ENCODE measurements around the gene MARS1. TPM values are rescaled to one million over a fixed set of nuclear protein-coding genes. Genes with fewer than 3 reads are reported as not detected.

The MARS1 gene
- total RNA-seq, 2 donors from 2014 or later, result 90.3 to 195 TPM

- Histone ChIP-seq H3K27me3 (peaks cover 5% of the 10 kb centered on the region), H3K4me3 (peak overlapping the region; percentile 52), H3K27ac (peak overlapping the region; percentile 58), H3K4me1 (peaks cover 7% of the 10 kb centered on the region), H3K9ac (ENCODE audit: low read depth in 2 of 2, low read length in 2 of 2) (peak overlapping the region in 1 of 2 donors; percentile 84), H3K36me3 (no peaks in the 10 kb centered on the region), H3K9me3 (no peaks in the 10 kb centered on the region)
- TF ChIP-seq, protein P1, sequence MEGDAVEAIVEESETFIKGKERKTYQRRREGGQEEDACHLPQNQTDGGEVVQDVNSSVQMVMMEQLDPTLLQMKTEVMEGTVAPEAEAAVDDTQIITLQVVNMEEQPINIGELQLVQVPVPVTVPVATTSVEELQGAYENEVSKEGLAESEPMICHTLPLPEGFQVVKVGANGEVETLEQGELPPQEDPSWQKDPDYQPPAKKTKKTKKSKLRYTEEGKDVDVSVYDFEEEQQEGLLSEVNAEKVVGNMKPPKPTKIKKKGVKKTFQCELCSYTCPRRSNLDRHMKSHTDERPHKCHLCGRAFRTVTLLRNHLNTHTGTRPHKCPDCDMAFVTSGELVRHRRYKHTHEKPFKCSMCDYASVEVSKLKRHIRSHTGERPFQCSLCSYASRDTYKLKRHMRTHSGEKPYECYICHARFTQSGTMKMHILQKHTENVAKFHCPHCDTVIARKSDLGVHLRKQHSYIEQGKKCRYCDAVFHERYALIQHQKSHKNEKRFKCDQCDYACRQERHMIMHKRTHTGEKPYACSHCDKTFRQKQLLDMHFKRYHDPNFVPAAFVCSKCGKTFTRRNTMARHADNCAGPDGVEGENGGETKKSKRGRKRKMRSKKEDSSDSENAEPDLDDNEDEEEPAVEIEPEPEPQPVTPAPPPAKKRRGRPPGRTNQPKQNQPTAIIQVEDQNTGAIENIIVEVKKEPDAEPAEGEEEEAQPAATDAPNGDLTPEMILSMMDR (IDR thresholded peaks at IDR 0.05), result peak; percentile 89
- intact Hi-C loops (cut with DNase I), result loop anchor here (5.0 kb wide), 1 partner anchor 160 kb away; no protein-coding TSS in a partner anchor
- DNase-seq, result peak; percentile 92
Measured at GRCh38 chr12:57462251-57462911, 25.5 kb upstream of the MARS1 start.

GRCh38 chr12:57462912-57463253 lies 25.0 kb upstream of the MARS1 start:
- Histone ChIP-seq H3K27ac (peak overlapping the region; percentile 58), H3K4me1 (peaks cover 7% of the 10 kb centered on the region), H3K9me3 (no peaks in the 10 kb centered on the region), H3K27me3 (peaks cover 5% of the 10 kb centered on the region), H3K4me3 (peak overlapping the region; percentile 52), H3K9ac (ENCODE audit: low read depth in 2 of 2, low read length in 2 of 2) (peak overlapping the region in 1 of 2 donors; percentile 52), H3K36me3 (no peaks in the 10 kb centered on the region)
- DNase-seq, result no peak
- TF ChIP-seq, protein P1 (IDR thresholded peaks at IDR 0.05), result no peak
- intact Hi-C loops (cut with DNase I), result loop anchor here (5.0 kb wide), 1 partner anchor 159 kb away; no protein-coding TSS in a partner anchor

GRCh38 chr12:57464569-57464968 lies 23.3 kb upstream of the MARS1 start:
- no peak for DNase-seq
- Histone ChIP-seq H3K27ac (no peak overlapping the region), H3K4me1 (peaks cover 7% of the 10 kb centered on the region), H3K36me3 (no peaks in the 10 kb centered on the region), H3K9me3 (no peaks in the 10 kb centered on the region), H3K9ac (ENCODE audit: low read depth in 2 of 2, low read length in 2 of 2) (no peak overlapping the region), H3K4me3 (no peak overlapping the region), H3K27me3 (peaks cover 5% of the 10 kb centered on the region)
- TF ChIP-seq, protein P1 (IDR thresholded peaks at IDR 0.05), result no peak
- intact Hi-C loops (cut with DNase I), result loop anchor here (5.0 kb wide), 1 partner anchor 158 kb away; no protein-coding TSS in a partner anchor

- Histone ChIP-seq H3K27ac (no peak overlapping the region), H3K9me3 (no peaks in the 10 kb centered on the region), H3K4me3 (no peak overlapping the region), H3K36me3 (no peaks in the 10 kb centered on the region), H3K9ac (ENCODE audit: low read depth in 2 of 2, low read length in 2 of 2) (no peak overlapping the region), H3K27me3 (peaks cover 5% of the 10 kb centered on the region), H3K4me1 (peaks cover 7% of the 10 kb centered on the region)
- no peak for DNase-seq
- intact Hi-C loops (cut with DNase I), result no loop called here
- TF ChIP-seq, protein P1 (IDR thresholded peaks at IDR 0.05), result no peak
Measured at GRCh38 chr12:57465030-57465746, 22.7 kb upstream of the MARS1 start.

DNA sequence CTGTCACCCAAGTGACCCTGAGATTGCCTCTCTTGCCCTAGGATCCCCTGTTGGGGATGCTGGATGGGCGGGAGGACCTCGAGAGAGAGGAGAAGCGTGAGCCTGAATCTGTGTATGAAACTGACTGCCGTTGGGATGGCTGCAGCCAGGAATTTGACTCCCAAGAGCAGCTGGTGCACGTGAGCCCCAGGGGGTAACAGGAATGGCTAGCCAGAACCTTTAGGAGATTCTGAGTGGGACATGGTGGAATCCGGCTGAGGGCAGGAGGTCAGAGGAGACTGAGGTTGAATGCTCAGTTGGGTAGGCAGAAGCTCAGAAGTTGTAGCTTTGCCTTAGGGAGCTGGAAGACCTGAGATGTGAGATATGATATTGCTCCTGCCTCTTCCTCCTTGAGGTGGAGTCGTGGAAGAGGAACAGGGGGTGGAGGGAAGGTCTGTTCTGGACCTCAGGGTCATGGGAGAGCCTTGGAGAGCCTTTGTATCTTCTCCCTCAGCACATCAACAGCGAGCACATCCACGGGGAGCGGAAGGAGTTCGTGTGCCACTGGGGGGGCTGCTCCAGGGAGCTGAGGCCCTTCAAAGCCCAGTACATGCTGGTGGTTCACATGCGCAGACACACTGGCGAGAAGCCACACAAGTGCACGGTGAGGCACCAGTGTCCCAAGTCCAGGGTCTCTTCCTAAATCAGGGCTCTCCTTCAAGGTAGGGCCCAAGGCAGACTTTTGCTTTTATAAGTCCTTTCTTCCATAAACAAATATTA lies 21.9 kb upstream of the MARS1 start:
- H3K9ac ChIP-seq (ENCODE audit: low read depth in 2 of 2, low read length in 2 of 2), result no peak overlapping the region
- DNase-seq, result no peak
- intact Hi-C loops (cut with DNase I), result no loop called here

More for the DNA sequence above, 21.9 kb upstream of the MARS1 start:
- Histone ChIP-seq H3K27ac (no peak overlapping the region), H3K4me1 (peaks cover 4% of the 10 kb centered on the region), H3K36me3 (no peaks in the 10 kb centered on the region), H3K27me3 (peaks cover 2% of the 10 kb centered on the region), H3K9me3 (no peaks in the 10 kb centered on the region), H3K4me3 (no peak overlapping the region)
- TF ChIP-seq, protein P1 (IDR thresholded peaks at IDR 0.05), result no peak

Measured in colonic mucosa (tissue), 4 donors.